Keratinocyte (primary cell): ENCODE data around the gene DCUN1D1. TPM values are rescaled to one million over a fixed set of nuclear protein-coding genes. Genes with fewer than 3 reads are reported as not detected.

Experiments used
- DNase-seq: peaks from one replicate; pipeline ENCODE4 v3.0.0-alpha.2; 2011; ENCODE audit warnings: low read depth, missing footprints, low spot score
- FAIRE-seq: peaks from 2 replicates; lab custom pipeline; 2011; peaks lifted over from hg19 to GRCh38; lab: Jason Lieb, UNC
- H2AFZ ChIP-seq: 2 replicates; pipeline ENCODE4 v1.6.0; 2012; ENCODE audit warnings: low read length, control low read depth, inconsistent platforms; ENCODE audit not compliant: control insufficient read depth
- H3K27ac ChIP-seq: 2 replicates; pipeline ENCODE4 v1.5.1; 2011; ENCODE audit warnings: low read length; ENCODE audit not compliant: control insufficient read depth, insufficient read depth
- H3K27me3 ChIP-seq: 3 replicates; pipeline ENCODE4 v1.6.0; 2011; ENCODE audit warnings: low read length; ENCODE audit not compliant: control insufficient read depth, insufficient read depth; ENCODE audit errors: extremely low read depth
- H3K36me3 ChIP-seq, 2 experiments: 2 replicates in 1 of 2; 3 replicates in 1 of 2; pipeline ENCODE4 v1.5.1; 2011; ENCODE audit warnings: low read length in 2 of 2, mild to moderate bottlenecking in 1 of 2; ENCODE audit not compliant: control insufficient read depth in 2 of 2, insufficient read depth in 2 of 2; ENCODE audit errors: extremely low read depth in 1 of 2
- H3K4me1 ChIP-seq: 3 replicates; pipeline ENCODE4 v1.5.1; 2011; ENCODE audit warnings: low read length; ENCODE audit not compliant: control insufficient read depth, insufficient read depth; ENCODE audit errors: extremely low read depth
- H3K4me2 ChIP-seq: 3 replicates; pipeline ENCODE4 v1.6.0; 2011; ENCODE audit warnings: low read depth, low read length; ENCODE audit not compliant: control insufficient read depth, insufficient read depth; ENCODE audit errors: extremely low read depth
- H3K4me3 ChIP-seq, 3 experiments: fragments of 200-600 bp in 1 of 3; sonication (generic) in 1 of 3; 2 replicates in 2 of 3; 3 replicates in 1 of 3; pipeline ENCODE4 v1.5.1; 2011 to 2016; ENCODE audit warnings: low read length in 3 of 3, mild to moderate bottlenecking in 3 of 3, control low read depth in 2 of 3, inconsistent platforms in 1 of 3, low read depth in 1 of 3, mixed read lengths in 1 of 3, mixed run types in 1 of 3, moderate library complexity in 1 of 3; ENCODE audit not compliant: control insufficient read depth in 2 of 3, insufficient read depth in 2 of 3; ENCODE audit errors: extremely low read depth in 1 of 3
- H3K79me2 ChIP-seq: 2 replicates; pipeline ENCODE4 v1.6.0; 2012; ENCODE audit warnings: low read length; ENCODE audit not compliant: control insufficient read depth, insufficient read depth
- H3K9ac ChIP-seq: 3 replicates; pipeline ENCODE4 v1.6.0; 2011; ENCODE audit warnings: low read length; ENCODE audit not compliant: control insufficient read depth, insufficient read depth; ENCODE audit errors: extremely low read depth
- H3K9me1 ChIP-seq: 3 replicates; pipeline ENCODE4 v1.6.0; 2011; ENCODE audit warnings: low read length; ENCODE audit not compliant: control insufficient read depth, insufficient read depth; ENCODE audit errors: extremely low read depth
- H3K9me3 ChIP-seq: 2 replicates; pipeline ENCODE4 v1.5.1; 2012; ENCODE audit warnings: low read depth, low read length; ENCODE audit not compliant: control insufficient read depth
- H4K20me1 ChIP-seq: 3 replicates; pipeline ENCODE4 v1.6.0; 2011; ENCODE audit warnings: low read length; ENCODE audit not compliant: control insufficient read depth, insufficient read depth; ENCODE audit errors: extremely low read depth
- CTCF ChIP-seq, 3 experiments: IDR thresholded peaks in 1 of 3; conservative IDR thresholded peaks in 1 of 3; optimal IDR thresholded peaks in 1 of 3; 2 replicates in 2 of 3; 3 replicates in 1 of 3; pipeline versions ENCODE3 to v1.5.1; 2011; ENCODE audit warnings: low read length in 3 of 3, mild to moderate bottlenecking in 3 of 3, moderate library complexity in 2 of 3, control low read depth in 1 of 3, inconsistent platforms in 1 of 3; ENCODE audit not compliant: insufficient read depth in 2 of 3; ENCODE audit errors: extremely low read depth in 1 of 3
- EZH2 ChIP-seq: IDR thresholded peaks from one replicate; pipeline ENCODE4 v1.6.1; 2012; ENCODE audit warnings: inconsistent platforms, mild to moderate bottlenecking, low read length, moderate library complexity
- dilution Hi-C: fragments of 300-500 bp; cut with MboI; formaldehyde crosslinking; loops from one replicate; pipeline ENCODE4 v1.7.0; 2020; ENCODE audit warnings: low sequenced_read_pairs; ENCODE audit not compliant: extremely low pct_ligation_motif_present
- polyA plus RNA-seq, 5 experiments: library from polyadenylated mRNA; depleted of rRNA in 3 of 5; stranded (reverse) in 3 of 5; stranded (forward) in 1 of 5; unstranded in 1 of 5; fragments of >200 nt; gene quantifications; 1 replicate in 1 of 5; 2 replicates in 3 of 5; 3 replicates in 1 of 5; pipeline versions ENCODE4 v1.2.1 to v1.2.3, GENCODE V29; 2011 to 2012; ENCODE audit warnings: missing spikeins in 2 of 5, low read depth in 1 of 5, low replicate concordance in 1 of 5

Gene DCUN1D1
- polyA plus RNA-seq, 1 donor (not counting 4 experiments of a cell fraction or from before 2014, with no cell fraction given) = 30.1 TPM

- H3K4me1 ChIP-seq = peaks cover 16% of the 10 kb centered on the region
- DNase-seq = no peak
- no peaks in the 10 kb centered on the region for H3K27me3 ChIP-seq
- H3K36me3 ChIP-seq = peaks cover 0 to 7% of the 10 kb centered on the region in 2 experiments
- H3K4me3 ChIP-seq = no peak overlapping the region
- TF ChIP-seq CTCF (optimal IDR thresholded peaks at IDR 0.05 in 1 of 3, IDR thresholded peaks at IDR 0.05 in 1 of 3, conservative IDR thresholded peaks at IDR 0.05 in 1 of 3; ENCODE audit: extremely low read depth in 1 of 3, insufficient read depth in 2 of 3, low read length in 3 of 3) = no peak
- TF ChIP-seq EZH2 = no peak
- H2AFZ ChIP-seq = no peak overlapping the region
- FAIRE-seq = peak; percentile 49
- dilution Hi-C loops = no loop called here
- no peak overlapping the region for H3K27ac ChIP-seq
- no peaks in the 10 kb centered on the region for H4K20me1 ChIP-seq
- no peaks in the 10 kb centered on the region for H3K9me1 ChIP-seq
- H3K9me3 ChIP-seq = no peaks in the 10 kb centered on the region
- H3K9ac ChIP-seq = no peak overlapping the region
- no peak overlapping the region for H3K4me2 ChIP-seq
- H3K79me2 ChIP-seq = no peaks in the 10 kb centered on the region
Observed at GRCh38 chr3:182913889-182914288, 66.4 kb downstream of the DCUN1D1 start.

DNA sequence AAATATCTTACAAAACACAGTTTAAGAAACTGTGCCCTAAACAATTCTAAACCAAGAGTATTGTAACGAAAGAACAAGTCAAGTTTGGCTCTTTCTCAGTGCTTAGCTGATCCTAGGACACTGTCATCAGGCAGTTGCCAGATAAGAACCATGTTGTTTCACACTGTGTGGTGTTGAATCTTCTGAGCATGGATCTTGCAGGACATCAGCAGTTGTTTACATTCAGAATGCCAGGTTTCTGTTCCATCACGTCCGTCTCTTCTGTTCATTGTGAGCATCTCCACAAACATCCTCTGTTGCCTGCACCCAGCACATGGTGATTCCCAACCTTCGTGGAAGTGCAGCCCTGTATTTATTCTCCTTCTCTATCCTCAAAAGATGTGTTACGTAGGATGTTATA lies 67.9 kb downstream of the DCUN1D1 start:
- Histone ChIP-seq H3K4me2 (no peak overlapping the region), H4K20me1 (no peaks in the 10 kb centered on the region), H3K27me3 (no peaks in the 10 kb centered on the region), H3K9me3 (no peaks in the 10 kb centered on the region), H3K4me3 (no peak overlapping the region), H3K4me1 (peaks cover 16% of the 10 kb centered on the region), H3K9me1 (no peaks in the 10 kb centered on the region), H3K79me2 (no peaks in the 10 kb centered on the region), H3K9ac (no peak overlapping the region), H3K27ac (no peak overlapping the region), H3K36me3 (peaks cover 0 to 5% of the 10 kb centered on the region in 2 experiments), H2AFZ (no peak overlapping the region)
- FAIRE-seq (peak; percentile 5), DNase-seq (no peak)
- TF ChIP-seq CTCF (optimal IDR thresholded peaks at IDR 0.05 in 1 of 3, IDR thresholded peaks at IDR 0.05 in 1 of 3, conservative IDR thresholded peaks at IDR 0.05 in 1 of 3; ENCODE audit: extremely low read depth in 1 of 3, insufficient read depth in 2 of 3, low read length in 3 of 3) (no peak), EZH2 (no peak)
- dilution Hi-C loops = no loop called here
